ENCODE measurements around the gene CIBAR2.

Gene CIBAR2

DNA sequence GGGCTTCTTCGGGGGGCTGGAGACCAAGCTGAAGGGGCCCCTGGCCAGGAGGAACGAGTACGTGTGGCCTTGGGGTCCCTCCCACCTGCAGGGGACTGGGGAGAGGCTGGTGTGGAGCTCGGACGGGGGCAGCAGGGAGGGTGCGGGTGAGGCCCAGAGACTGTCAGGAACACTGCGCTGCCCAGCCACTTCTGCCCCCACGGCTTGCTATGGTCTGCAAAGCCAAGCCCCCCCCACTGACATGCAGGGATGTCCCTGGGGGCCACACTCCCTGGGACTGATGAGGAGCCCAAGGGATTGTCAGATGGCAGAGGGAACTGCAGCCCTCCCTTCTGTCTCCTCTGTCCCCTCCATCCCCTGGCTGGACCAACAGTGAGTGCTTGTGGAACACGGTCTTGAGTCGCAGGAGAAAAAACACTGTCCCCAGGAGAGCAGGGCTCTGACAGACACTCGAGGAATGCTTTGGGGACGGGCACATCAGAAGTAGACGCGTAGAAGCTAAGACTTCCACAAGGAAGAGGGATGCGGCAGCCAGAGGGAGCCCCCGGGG is 34.6 kb downstream of the CIBAR2 start:
- ATAC-seq (replicated peaks; ENCODE audit: extremely low read depth, poor library complexity, severe bottlenecking) (no peak), DNase-seq (ENCODE audit: low spot score in 2 of 2) (no peak)
- H3K36me3 Mint-ChIP-seq (ENCODE audit: insufficient read depth) = peaks cover 4% of the 10 kb centered on the region
- H3K9me3 Mint-ChIP-seq = no peaks in the 10 kb centered on the region
- H3K27me3 Mint-ChIP-seq = no peaks in the 10 kb centered on the region
- no peaks in the 10 kb centered on the region for H3K4me1 Mint-ChIP-seq
- no peak overlapping the region for H3K4me3 Mint-ChIP-seq
- no peak overlapping the region for H3K27ac Mint-ChIP-seq (ENCODE audit: low read depth)

- DNase-seq (ENCODE audit: low spot score in 2 of 2) = no peak
- no peak for ATAC-seq (replicated peaks; ENCODE audit: extremely low read depth, poor library complexity, severe bottlenecking)
- H3K9me3 Mint-ChIP-seq = no peaks in the 10 kb centered on the region
- H3K36me3 Mint-ChIP-seq (ENCODE audit: insufficient read depth) = peaks cover 4% of the 10 kb centered on the region
- no peak overlapping the region for H3K27ac Mint-ChIP-seq (ENCODE audit: low read depth)
- H3K27me3 Mint-ChIP-seq = no peaks in the 10 kb centered on the region
- no peak overlapping the region for H3K4me3 Mint-ChIP-seq
- H3K4me1 Mint-ChIP-seq = no peaks in the 10 kb centered on the region
Measured at GRCh38 chr16:85077039-85077438, 35.2 kb downstream of the CIBAR2 start.

- H3K4me1 Mint-ChIP-seq = no peaks in the 10 kb centered on the region
- no peak overlapping the region for H3K4me3 Mint-ChIP-seq
- H3K36me3 Mint-ChIP-seq (ENCODE audit: insufficient read depth) = peaks cover 5% of the 10 kb centered on the region
- H3K27me3 Mint-ChIP-seq = no peaks in the 10 kb centered on the region
- DNase-seq (ENCODE audit: low spot score in 2 of 2) = no peak
- no peaks in the 10 kb centered on the region for H3K9me3 Mint-ChIP-seq
- H3K27ac Mint-ChIP-seq (ENCODE audit: low read depth) = no peak overlapping the region
- no peak for ATAC-seq (replicated peaks; ENCODE audit: extremely low read depth, poor library complexity, severe bottlenecking)
Measured at GRCh38 chr16:85075236-85075924, 36.9 kb downstream of the CIBAR2 start.

DNA sequence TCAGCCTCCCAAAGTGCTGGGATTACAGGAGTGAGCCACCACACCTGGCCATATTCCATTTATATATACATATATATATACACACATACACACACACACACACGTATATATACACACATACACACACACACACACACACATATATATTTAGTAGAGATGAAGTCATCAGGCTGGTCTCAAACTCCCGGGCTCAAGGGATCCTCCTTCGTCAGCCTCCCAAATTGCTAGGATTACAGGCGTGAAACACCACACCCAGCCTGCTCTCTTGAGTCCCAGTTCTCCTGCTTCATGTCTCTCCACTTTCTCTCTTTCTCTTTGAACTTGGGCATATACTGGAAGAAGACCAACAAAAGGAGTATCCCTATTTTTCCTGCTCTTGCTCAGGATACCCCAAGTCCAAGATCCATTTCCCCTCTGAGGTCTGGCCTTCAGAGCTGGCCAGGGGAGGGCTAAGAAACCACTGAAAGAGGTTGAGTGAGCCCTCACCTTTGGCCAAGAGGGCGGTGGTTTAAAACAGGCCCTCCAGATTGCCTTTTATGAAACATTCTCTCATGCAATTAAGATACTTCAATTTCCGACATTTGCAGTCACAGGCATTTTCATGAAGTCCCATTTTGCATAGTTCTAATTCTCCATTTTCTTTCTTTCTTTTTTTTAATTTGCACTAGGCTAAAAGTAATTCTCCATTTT is 37.9 kb downstream of the CIBAR2 start:
- no peak for ATAC-seq (replicated peaks; ENCODE audit: extremely low read depth, poor library complexity, severe bottlenecking)
- Mint-ChIP-seq H3K4me1 (no peaks in the 10 kb centered on the region), H3K4me3 (no peak overlapping the region), H3K27me3 (no peaks in the 10 kb centered on the region), H3K36me3 (ENCODE audit: insufficient read depth) (peaks cover 7% of the 10 kb centered on the region), H3K9me3 (no peaks in the 10 kb centered on the region), H3K27ac (ENCODE audit: low read depth) (no peak overlapping the region)
- no peak for DNase-seq (ENCODE audit: low spot score in 2 of 2)

GRCh38 chr16:85072947-85073346 is 39.3 kb downstream of the CIBAR2 start:
- H3K4me3 Mint-ChIP-seq = no peak overlapping the region
- no peaks in the 10 kb centered on the region for H3K4me1 Mint-ChIP-seq
- no peaks in the 10 kb centered on the region for H3K9me3 Mint-ChIP-seq
- H3K36me3 Mint-ChIP-seq (ENCODE audit: insufficient read depth) = peaks cover 5% of the 10 kb centered on the region
- no peak overlapping the region for H3K27ac Mint-ChIP-seq (ENCODE audit: low read depth)
- no peaks in the 10 kb centered on the region for H3K27me3 Mint-ChIP-seq
- DNase-seq (ENCODE audit: low spot score in 2 of 2) (no peak), ATAC-seq (replicated peaks; ENCODE audit: extremely low read depth, poor library complexity, severe bottlenecking) (no peak)

DNA sequence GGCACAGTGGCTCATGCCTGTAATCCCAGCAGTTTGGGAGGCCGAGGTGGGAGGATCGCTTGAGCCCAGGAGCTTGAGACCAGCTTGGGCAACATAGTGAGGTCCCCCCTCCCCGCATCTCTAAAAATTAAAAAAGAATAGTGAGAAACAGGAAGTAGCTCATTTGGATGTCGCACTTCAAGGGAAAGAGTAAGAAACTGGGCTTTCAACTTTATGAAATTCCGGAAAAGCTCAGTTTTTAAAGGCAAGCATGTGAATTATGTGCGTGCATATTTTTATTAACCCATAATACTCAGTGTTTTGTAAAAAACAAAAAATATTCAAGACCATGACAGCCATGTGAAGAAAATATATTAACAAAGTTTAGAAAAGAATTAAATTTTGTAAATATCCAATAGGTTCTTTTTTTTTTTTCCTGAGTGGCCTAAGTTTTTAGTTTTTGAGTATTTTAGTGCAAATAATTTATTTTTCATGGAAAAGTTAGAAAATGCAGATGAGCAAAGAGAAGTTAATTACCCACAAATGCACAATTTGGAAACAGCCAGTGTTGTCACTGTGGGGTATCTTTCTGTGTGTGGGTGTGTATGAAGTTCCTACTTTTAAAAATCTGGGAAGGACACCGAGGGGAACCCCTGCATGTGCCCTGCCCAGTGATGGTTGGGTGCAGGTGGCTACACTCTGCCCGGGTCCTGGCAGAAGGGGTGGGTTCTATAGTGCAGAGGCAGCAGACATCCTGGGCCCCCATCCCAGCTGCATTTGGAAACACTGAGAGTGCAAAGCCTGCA is 40.0 kb downstream of the CIBAR2 start:
- peaks cover 5% of the 10 kb centered on the region for H3K36me3 Mint-ChIP-seq (ENCODE audit: insufficient read depth)
- no peak overlapping the region for H3K4me3 Mint-ChIP-seq
- ATAC-seq (replicated peaks; ENCODE audit: extremely low read depth, poor library complexity, severe bottlenecking) (no peak), DNase-seq (ENCODE audit: low spot score in 2 of 2) (no peak)
- no peaks in the 10 kb centered on the region for H3K27me3 Mint-ChIP-seq
- H3K27ac Mint-ChIP-seq (ENCODE audit: low read depth) = no peak overlapping the region
- no peaks in the 10 kb centered on the region for H3K4me1 Mint-ChIP-seq
- no peaks in the 10 kb centered on the region for H3K9me3 Mint-ChIP-seq

GRCh38 chr16:85069171-85069570 is 43.1 kb downstream of the CIBAR2 start:
- no peak for DNase-seq (ENCODE audit: low spot score in 2 of 2)
- no peaks in the 10 kb centered on the region for H3K9me3 Mint-ChIP-seq
- ATAC-seq (replicated peaks; ENCODE audit: extremely low read depth, poor library complexity, severe bottlenecking) = no peak
- H3K4me3 Mint-ChIP-seq = no peak overlapping the region
- H3K36me3 Mint-ChIP-seq (ENCODE audit: insufficient read depth) = peaks cover 5% of the 10 kb centered on the region
- no peak overlapping the region for H3K27ac Mint-ChIP-seq (ENCODE audit: low read depth)
- H3K27me3 Mint-ChIP-seq = no peaks in the 10 kb centered on the region
- no peaks in the 10 kb centered on the region for H3K4me1 Mint-ChIP-seq

- no peaks in the 10 kb centered on the region for H3K4me1 Mint-ChIP-seq
Measured at GRCh38 chr16:85068746-85069145, 43.5 kb downstream of the CIBAR2 start.

GRCh38 chr16:85067426-85067825 is 44.8 kb downstream of the CIBAR2 start:
- ATAC-seq (replicated peaks; ENCODE audit: extremely low read depth, poor library complexity, severe bottlenecking) = no peak
- H3K27ac Mint-ChIP-seq (ENCODE audit: low read depth) = no peak overlapping the region

More at GRCh38 chr16:85068746-85069145, 43.5 kb downstream of the CIBAR2 start:
- Mint-ChIP-seq H3K9me3 (no peaks in the 10 kb centered on the region), H3K27me3 (no peaks in the 10 kb centered on the region), H3K4me3 (no peak overlapping the region), H3K27ac (ENCODE audit: low read depth) (no peak overlapping the region), H3K36me3 (ENCODE audit: insufficient read depth) (peaks cover 5% of the 10 kb centered on the region)
- DNase-seq (ENCODE audit: low spot score in 2 of 2) (no peak), ATAC-seq (replicated peaks; ENCODE audit: extremely low read depth, poor library complexity, severe bottlenecking) (no peak)

GRCh38 chr16:85067024-85067423 is 45.2 kb downstream of the CIBAR2 start:
- H3K27ac Mint-ChIP-seq (ENCODE audit: low read depth) = no peak overlapping the region
- H3K27me3 Mint-ChIP-seq = no peaks in the 10 kb centered on the region
- peaks cover 5% of the 10 kb centered on the region for H3K36me3 Mint-ChIP-seq (ENCODE audit: insufficient read depth)
- no peak overlapping the region for H3K4me3 Mint-ChIP-seq
- no peak for ATAC-seq (replicated peaks; ENCODE audit: extremely low read depth, poor library complexity, severe bottlenecking)
- DNase-seq (ENCODE audit: low spot score in 2 of 2) = no peak
- H3K4me1 Mint-ChIP-seq = no peaks in the 10 kb centered on the region
- H3K9me3 Mint-ChIP-seq = no peaks in the 10 kb centered on the region

More at GRCh38 chr16:85067426-85067825, 44.8 kb downstream of the CIBAR2 start:
- Mint-ChIP-seq H3K4me3 (no peak overlapping the region), H3K27me3 (no peaks in the 10 kb centered on the region), H3K4me1 (no peaks in the 10 kb centered on the region), H3K9me3 (no peaks in the 10 kb centered on the region), H3K36me3 (ENCODE audit: insufficient read depth) (peaks cover 5% of the 10 kb centered on the region)
- no peak for DNase-seq (ENCODE audit: low spot score in 2 of 2)

- H3K27ac Mint-ChIP-seq (ENCODE audit: low read depth) = no peak overlapping the region
- H3K36me3 Mint-ChIP-seq (ENCODE audit: insufficient read depth) = peaks cover 2% of the 10 kb centered on the region
- DNase-seq (ENCODE audit: low spot score in 2 of 2) (no peak), ATAC-seq (replicated peaks; ENCODE audit: extremely low read depth, poor library complexity, severe bottlenecking) (no peak)
- H3K4me1 Mint-ChIP-seq = no peaks in the 10 kb centered on the region
- no peak overlapping the region for H3K4me3 Mint-ChIP-seq
- no peaks in the 10 kb centered on the region for H3K27me3 Mint-ChIP-seq
- H3K9me3 Mint-ChIP-seq = no peaks in the 10 kb centered on the region
Measured at GRCh38 chr16:85066346-85066885, 45.9 kb downstream of the CIBAR2 start.

- no peak for ATAC-seq (replicated peaks; ENCODE audit: extremely low read depth, poor library complexity, severe bottlenecking)
- DNase-seq (ENCODE audit: low spot score in 2 of 2) = no peak
- Mint-ChIP-seq H3K27me3 (no peaks in the 10 kb centered on the region), H3K36me3 (ENCODE audit: insufficient read depth) (peaks cover 2% of the 10 kb centered on the region), H3K4me3 (no peak overlapping the region), H3K27ac (ENCODE audit: low read depth) (no peak overlapping the region), H3K4me1 (no peaks in the 10 kb centered on the region), H3K9me3 (no peaks in the 10 kb centered on the region)
Measured at GRCh38 chr16:85065099-85065498, 47.2 kb downstream of the CIBAR2 start.
